AG10803 (cell line): ENCODE data around the gene DMD.

Experiments used
- DNase-seq: peaks from one replicate; pipeline ENCODE4 v3.0.0; 2010; ENCODE audit warnings: low read depth
- H3K4me3 ChIP-seq: 2 replicates; pipeline ENCODE4 v1.5.1; 2011; ENCODE audit warnings: mild to moderate bottlenecking, low read length, control low read depth
- CTCF ChIP-seq: conservative IDR thresholded peaks from 2 replicates; pipeline ENCODE4 v1.5.1; 2011; ENCODE audit warnings: mild to moderate bottlenecking, low read length, control low read depth, inconsistent platforms

DMD gene

DNA sequence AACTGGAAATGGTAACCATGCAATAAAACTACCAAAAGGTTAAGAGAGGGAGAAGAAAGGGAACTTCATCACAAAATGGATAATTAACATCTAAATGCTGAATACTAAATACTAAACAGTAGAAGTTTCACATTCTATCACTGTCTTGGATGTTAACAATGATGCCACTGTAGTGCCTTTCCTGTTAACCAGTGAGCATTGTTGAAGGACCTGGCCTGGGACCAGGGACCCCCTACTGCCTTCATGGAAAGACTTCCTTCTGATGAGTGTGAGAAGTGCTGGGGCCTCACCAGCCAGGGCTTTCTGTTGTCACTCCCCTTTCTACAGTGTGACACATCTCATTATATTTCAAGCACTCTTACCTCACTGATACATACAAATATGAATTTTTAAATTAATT is 1400.2 kb downstream of the DMD start:
- DNase-seq, result no peak
- no peak for TF ChIP-seq CTCF

DNA sequence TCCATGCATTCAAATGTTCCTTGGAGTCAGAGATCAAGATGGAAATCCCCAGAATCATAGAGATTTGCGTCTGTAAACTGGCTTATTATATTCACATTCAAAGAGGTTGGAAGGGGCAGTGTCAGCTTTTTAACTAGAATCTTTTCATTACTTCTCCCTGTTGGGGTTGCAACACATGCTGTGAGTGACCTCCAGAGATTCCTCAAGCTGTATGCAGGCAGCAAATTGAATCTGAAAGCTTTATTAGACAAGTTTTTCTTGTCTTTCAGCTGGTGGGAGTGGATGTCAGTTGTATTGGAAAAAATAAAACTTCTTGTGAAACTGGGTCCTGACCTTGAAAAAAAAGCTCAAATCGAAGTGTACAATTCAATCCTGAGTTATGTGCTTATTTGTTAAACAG is 1403.0 kb downstream of the DMD start:
- no peak for DNase-seq
- no peak overlapping the region for H3K4me3 ChIP-seq
- no peak for TF ChIP-seq CTCF

More for the DNA sequence above, 1400.2 kb downstream of the DMD start:
- no peak overlapping the region for H3K4me3 ChIP-seq

- DNase-seq, result no peak
- H3K4me3 ChIP-seq, result no peak overlapping the region
- no peak for TF ChIP-seq CTCF
These were observed 1404.2 kb downstream of the DMD start for GRCh38 chrX:31807165-31807564.

DNA sequence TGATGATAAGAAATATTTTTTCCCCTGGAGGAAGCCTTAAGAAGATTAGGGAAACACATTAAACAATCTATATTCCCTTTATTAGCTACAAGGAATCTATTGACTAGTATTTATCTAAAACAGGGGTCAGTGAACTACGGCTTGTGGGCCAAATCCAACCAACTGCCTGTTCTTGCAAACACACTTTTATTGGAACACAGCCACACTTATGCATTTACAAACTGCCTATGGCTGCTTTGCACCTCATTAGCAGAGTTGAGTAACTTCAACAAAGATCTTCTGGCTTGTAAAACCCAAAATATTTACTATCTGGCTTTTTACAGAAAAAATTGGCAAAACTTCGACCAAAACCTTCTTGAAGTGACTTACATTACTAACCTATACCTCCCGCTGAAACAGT is 1405.6 kb downstream of the DMD start:
- no peak for DNase-seq
- TF ChIP-seq CTCF, result no peak
- H3K4me3 ChIP-seq, result no peak overlapping the region

DNA sequence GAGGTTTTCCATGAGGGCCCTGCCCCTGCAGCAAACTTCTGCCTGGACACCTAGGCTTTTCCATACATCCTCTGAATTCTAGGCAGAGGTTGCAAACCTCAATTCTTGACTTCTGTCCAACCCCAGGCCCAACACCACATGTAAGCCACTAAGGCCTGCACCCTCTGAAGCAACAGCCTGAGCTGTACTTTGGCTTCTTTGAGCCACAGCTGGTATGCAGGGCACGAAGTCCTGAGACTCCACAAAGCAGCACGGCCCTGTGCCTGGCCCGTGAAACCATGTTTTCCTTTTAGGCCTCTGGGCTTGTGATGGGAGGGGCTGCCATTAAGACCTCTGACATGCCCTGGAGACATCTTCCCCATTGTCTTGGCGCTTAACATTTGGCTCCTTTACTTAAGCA is 1411.1 kb downstream of the DMD start:
- TF ChIP-seq CTCF, result no peak
- no peak for DNase-seq
- no peak overlapping the region for H3K4me3 ChIP-seq

DNA sequence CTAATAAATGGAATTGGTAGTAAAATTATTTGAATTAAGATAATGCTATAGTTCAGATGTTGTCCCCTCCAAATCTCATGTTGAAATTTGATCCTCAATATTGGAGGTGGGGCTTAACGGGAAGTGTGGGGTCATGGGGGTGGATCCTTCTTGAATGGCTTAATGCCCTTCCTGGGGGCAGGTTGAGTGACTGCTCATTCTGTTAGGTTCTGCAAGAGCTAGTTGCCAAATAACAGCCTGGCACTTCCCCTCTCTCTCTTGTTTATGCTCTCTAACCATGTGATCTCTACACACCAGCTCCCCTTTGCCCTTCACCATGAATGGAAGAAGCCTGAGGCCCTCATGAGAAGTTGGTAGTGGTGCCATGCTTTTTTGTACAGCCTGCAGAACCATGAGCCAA is 1414.7 kb downstream of the DMD start:
- TF ChIP-seq CTCF, result no peak
- H3K4me3 ChIP-seq, result no peak overlapping the region
- DNase-seq, result no peak

GRCh38 chrX:31747411-31747810 is 1463.9 kb downstream of the DMD start:
- DNase-seq, result no peak
- no peak overlapping the region for H3K4me3 ChIP-seq
- no peak for TF ChIP-seq CTCF
